Mesenchymal stem cell (in vitro differentiated cells and primary cell): Measurements from ENCODE around the gene ULBP1.
"Not testable (repeated sequence)": the region's sequence is repeated elsewhere in the genome, so short reads cannot be mapped to it uniquely, and the experiment has no call there.

Experiments
- DNase-seq: peaks from one replicate; pipeline ENCODE4 v3.0.0-alpha.2; 2013
- H2AFZ ChIP-seq: one replicate; pipeline ENCODE4 v1.6.1; 2013; ENCODE audit warnings: low read depth, mild to moderate bottlenecking, control low read depth, inconsistent platforms, low read length, moderate library complexity
- H2AK5ac ChIP-seq: 2 replicates; pipeline ENCODE4 v1.6.1; 2013; ENCODE audit warnings: low read length, moderate library complexity, mild to moderate bottlenecking, inconsistent platforms; ENCODE audit not compliant: severe bottlenecking
- H2BK120ac ChIP-seq: one replicate; pipeline ENCODE4 v1.6.1; 2013; ENCODE audit warnings: low read depth, mild to moderate bottlenecking, inconsistent platforms, low read length, moderate library complexity
- H2BK12ac ChIP-seq, 2 experiments: one replicate each; pipeline ENCODE4 v1.6.1; 2013; ENCODE audit warnings: inconsistent platforms in 2 of 2, low read length in 2 of 2, mild to moderate bottlenecking in 2 of 2, moderate library complexity in 2 of 2, control low read depth in 1 of 2
- H2BK15ac ChIP-seq: one replicate; pipeline ENCODE4 v1.6.1; 2013; ENCODE audit warnings: mild to moderate bottlenecking, low read depth, inconsistent platforms; ENCODE audit not compliant: poor library complexity, severe bottlenecking
- H2BK5ac ChIP-seq: 2 replicates; pipeline ENCODE4 v1.6.1; 2013; ENCODE audit warnings: low read depth, mild to moderate bottlenecking, low read length, control low read depth, inconsistent platforms; ENCODE audit not compliant: poor library complexity, severe bottlenecking
- H3K14ac ChIP-seq, 2 experiments: one replicate each; pipeline ENCODE4 v1.6.1; 2013; ENCODE audit warnings: inconsistent platforms in 2 of 2, low read length in 2 of 2, control low read depth in 1 of 2, mild to moderate bottlenecking in 1 of 2, moderate library complexity in 1 of 2
- H3K18ac ChIP-seq, 2 experiments: one replicate each; pipeline ENCODE4 v1.6.1; 2013; ENCODE audit warnings: inconsistent platforms in 2 of 2, low read length in 2 of 2, control low read depth in 1 of 2, low read depth in 1 of 2, mild to moderate bottlenecking in 1 of 2
- H3K23ac ChIP-seq, 2 experiments: one replicate each; pipeline ENCODE4 v1.6.1; 2013; ENCODE audit warnings: inconsistent platforms in 2 of 2, low read length in 2 of 2, mild to moderate bottlenecking in 2 of 2, moderate library complexity in 2 of 2, control low read depth in 1 of 2
- H3K27ac ChIP-seq: 2 replicates; pipeline ENCODE4 v1.5.1; 2013; ENCODE audit warnings: mild to moderate bottlenecking, moderate library complexity, low read length, control low read depth, inconsistent platforms; ENCODE audit not compliant: poor library complexity, severe bottlenecking
- H3K27me3 ChIP-seq, 2 experiments: 2 replicates each; pipeline versions ENCODE4 v1.6.1 to v1.7.0; 2013; ENCODE audit warnings: low read length in 2 of 2, mild to moderate bottlenecking in 2 of 2, moderate library complexity in 2 of 2, control low read depth in 1 of 2, inconsistent platforms in 1 of 2; ENCODE audit not compliant: control insufficient read depth in 1 of 2, insufficient read depth in 1 of 2
- H3K36me3 ChIP-seq, 2 experiments: 2 replicates each; pipeline versions ENCODE4 v1.6.1 to v1.7.0; 2013; ENCODE audit warnings: low read length in 2 of 2, control low read depth in 1 of 2, inconsistent platforms in 1 of 2, low read depth in 1 of 2, mild to moderate bottlenecking in 1 of 2; ENCODE audit not compliant: insufficient read depth in 2 of 2, control insufficient read depth in 1 of 2
- H3K4ac ChIP-seq, 2 experiments: one replicate each; pipeline ENCODE4 v1.6.1; 2013; ENCODE audit warnings: inconsistent platforms in 2 of 2, low read length in 2 of 2, mild to moderate bottlenecking in 2 of 2, moderate library complexity in 2 of 2, control low read depth in 1 of 2, low read depth in 1 of 2
- H3K4me1 ChIP-seq: 2 replicates; pipeline ENCODE4 v1.6.1; 2013; ENCODE audit warnings: low read depth, low read length, control low read depth; ENCODE audit not compliant: control insufficient read depth, insufficient read depth
- H3K4me2 ChIP-seq: 2 replicates; pipeline ENCODE4 v1.6.1; 2013; ENCODE audit warnings: low read length, mild to moderate bottlenecking, inconsistent platforms; ENCODE audit not compliant: poor library complexity, severe bottlenecking
- H3K4me3 ChIP-seq, 2 experiments: 2 replicates each; pipeline versions ENCODE4 v1.5.1 to v1.7.0; 2013; ENCODE audit warnings: low read length in 2 of 2, mild to moderate bottlenecking in 2 of 2, control low read depth in 1 of 2, low read depth in 1 of 2; ENCODE audit not compliant: insufficient read depth in 1 of 2
- H3K79me1 ChIP-seq: replicated peaks from 2 replicates; pipeline ENCODE4 v1.6.1; 2013; ENCODE audit warnings: mild to moderate bottlenecking, control low read depth, low read length, inconsistent platforms; ENCODE audit not compliant: poor library complexity, severe bottlenecking
- H3K9ac ChIP-seq: 2 replicates; pipeline ENCODE4 v1.7.0; 2013; ENCODE audit warnings: mild to moderate bottlenecking, low read length, moderate library complexity
- H3K9me3 ChIP-seq: 2 replicates; pipeline ENCODE4 v1.7.0; 2013; ENCODE audit warnings: mild to moderate bottlenecking, low read length; ENCODE audit not compliant: control insufficient read depth
- H4K8ac ChIP-seq: one replicate; pipeline ENCODE4 v1.6.1; 2013; ENCODE audit warnings: inconsistent platforms, mild to moderate bottlenecking, low read length, moderate library complexity
- H4K91ac ChIP-seq: one replicate; pipeline ENCODE4 v1.6.1; 2013; ENCODE audit warnings: mild to moderate bottlenecking, low read length, inconsistent platforms
- WGBS: methylation state at CpG from one replicate; pipeline ENCODE4 v1.1.7; 2013; ENCODE audit warnings: mixed read lengths; 5-methylcytosine and 5-hydroxymethylcytosine counted together

ULBP1 gene

DNA sequence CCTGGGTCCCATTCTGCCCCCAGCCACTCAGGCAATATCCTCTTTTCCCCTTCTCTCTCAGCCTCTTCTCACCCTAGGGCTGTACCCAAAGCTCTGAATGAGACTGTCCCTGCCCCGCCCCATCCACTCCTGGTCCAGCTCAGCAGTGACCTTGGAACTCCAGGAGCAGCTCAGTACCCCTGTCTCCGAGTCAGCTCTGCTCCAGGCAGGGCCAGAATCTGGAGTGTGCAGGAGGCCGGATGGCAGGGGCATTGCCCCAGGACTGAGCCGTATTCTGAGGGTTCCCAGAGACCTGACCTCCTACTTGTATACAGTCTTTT is 38.9 kb upstream of the ULBP1 start:
- Histone ChIP-seq H3K4me3 (peak overlapping the region in 1 of 2 experiments; percentile 77), H3K9ac (peak overlapping the region; percentile 85), H3K79me1 (no peaks in the 10 kb centered on the region), H4K91ac (no peak overlapping the region), H3K4me2 (no peak overlapping the region), H2BK12ac (no peak overlapping the region), H3K27me3 (peaks cover 11 to 39% of the 10 kb centered on the region in 2 experiments), H3K4ac (no peak overlapping the region), H2BK120ac (no peak overlapping the region), H3K36me3 (no peaks in the 10 kb centered on the region), H2AK5ac (no peak overlapping the region), H4K8ac (no peak overlapping the region), H3K9me3 (no peaks in the 10 kb centered on the region), H3K27ac (no peak overlapping the region), H3K18ac (no peak overlapping the region), H3K14ac (no peak overlapping the region), H3K4me1 (peaks cover 23% of the 10 kb centered on the region), H2AFZ (no peak overlapping the region), H2BK5ac (no peak overlapping the region), H3K23ac (no peak overlapping the region), H2BK15ac (no peak overlapping the region)
- DNase-seq, result no peak
- WGBS, result 75% methylated on average over 4 of the region's 4 CpGs

DNA sequence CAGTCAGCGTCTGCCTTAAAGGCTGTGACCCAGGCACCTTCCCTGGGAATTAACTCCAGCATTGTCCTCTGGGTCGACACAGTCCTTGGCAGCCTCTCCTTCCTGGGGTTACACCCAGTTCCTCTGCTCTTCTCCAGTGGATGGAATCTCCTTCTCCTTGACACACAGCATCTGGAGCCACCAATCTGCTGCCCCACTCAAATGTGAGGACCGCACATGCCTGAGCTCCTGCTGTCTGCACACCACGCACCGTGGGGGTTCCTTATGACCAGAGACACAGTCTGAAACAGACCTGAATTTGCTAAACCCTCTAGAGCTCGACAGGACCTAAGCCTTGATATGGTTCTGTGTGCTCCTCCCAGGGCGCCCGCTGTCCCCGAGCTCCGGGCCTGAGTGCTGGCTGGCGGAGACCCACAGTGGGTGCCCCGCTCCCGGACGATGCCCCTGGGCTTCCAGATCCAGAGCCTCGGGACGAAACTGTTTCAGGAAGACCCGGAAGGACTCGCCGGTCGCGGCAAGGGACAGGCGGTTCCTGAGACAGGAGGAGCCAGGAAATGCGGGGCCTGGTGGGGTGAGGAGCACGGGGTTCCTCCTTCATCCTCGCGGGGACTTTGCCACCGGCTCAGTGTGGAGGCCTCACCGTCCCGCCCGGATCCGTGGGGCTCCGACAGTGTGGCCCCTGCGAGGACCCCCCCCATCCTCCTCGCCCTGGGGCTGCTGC is 38.3 kb upstream of the ULBP1 start:
- Histone ChIP-seq H3K4me1 (peaks cover 23% of the 10 kb centered on the region), H4K8ac (peak overlapping the region; percentile 97), H3K4me3 (peak overlapping the region; percentile 60 to 77), H3K23ac (no peak overlapping the region), H3K27me3 (peaks cover 15 to 34% of the 10 kb centered on the region in 2 experiments), H2AFZ (peak overlapping the region; percentile 43), H3K27ac (no peak overlapping the region), H3K18ac (peak overlapping the region; percentile 25 to 88), H3K14ac (peak overlapping the region in 1 of 2 experiments; percentile 61), H2BK15ac (peak overlapping the region; percentile 30), H2BK12ac (peak overlapping the region in 1 of 2 experiments; percentile 29), H3K79me1 (no peaks in the 10 kb centered on the region), H4K91ac (peak overlapping the region; percentile 41), H2BK120ac (no peak overlapping the region), H3K9ac (peak overlapping the region; percentile 85), H2AK5ac (no peak overlapping the region), H3K4ac (peak overlapping the region; percentile 75 to 96), H3K36me3 (no peaks in the 10 kb centered on the region), H3K9me3 (no peaks in the 10 kb centered on the region), H2BK5ac (no peak overlapping the region), H3K4me2 (peak overlapping the region; percentile 88)
- DNase-seq, result peak; percentile 24
- WGBS, result 14% methylated on average over 34 of the region's 34 CpGs

DNA sequence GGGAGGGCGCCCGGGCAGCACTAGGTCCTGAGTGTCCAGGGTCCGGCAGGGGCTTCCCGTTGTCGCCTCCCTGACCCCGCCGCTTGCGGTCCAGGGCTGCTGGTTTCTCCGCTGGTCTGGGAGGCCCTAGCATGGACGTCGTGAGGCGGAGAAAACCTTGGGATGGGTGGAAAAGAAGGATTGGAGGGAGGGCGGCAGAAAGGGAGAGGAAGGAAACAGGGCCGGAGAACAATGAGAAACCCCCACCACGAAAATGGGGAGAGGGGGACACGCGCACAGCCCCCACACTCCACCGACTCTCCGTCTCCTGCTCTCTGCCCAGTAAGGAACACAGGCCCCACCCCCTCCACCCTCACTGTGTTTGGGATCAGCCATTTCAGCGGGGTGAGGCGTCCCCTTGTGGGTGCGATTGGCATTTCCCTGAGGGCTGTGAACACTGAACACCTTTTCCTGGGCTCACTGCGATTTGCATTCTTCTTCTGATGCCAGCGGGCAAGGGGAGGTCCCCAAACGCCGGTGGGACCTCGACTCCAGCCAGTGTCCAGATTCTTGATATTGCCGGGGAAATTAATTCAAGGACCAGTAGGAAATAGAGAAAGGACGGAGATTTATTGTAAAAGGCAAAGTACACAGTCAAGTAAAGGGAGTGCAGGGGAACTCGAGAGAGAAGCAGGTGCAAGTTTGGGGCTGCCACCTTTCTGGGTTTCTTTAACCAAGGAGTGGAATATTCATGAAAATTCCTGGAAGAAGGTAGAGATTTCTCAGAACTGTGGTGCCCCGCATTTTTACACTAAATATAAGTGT is 37.6 kb upstream of the ULBP1 start:
- Histone ChIP-seq H3K9me3 (no peaks in the 10 kb centered on the region), H4K91ac (no peak overlapping the region), H3K79me1 (no peaks in the 10 kb centered on the region), H3K36me3 (no peaks in the 10 kb centered on the region), H2AK5ac (no peak overlapping the region), H3K4me2 (peak overlapping the region; percentile 88), H3K4me3 (peak overlapping the region; percentile 60 to 77), H3K4me1 (peaks cover 23% of the 10 kb centered on the region), H3K27me3 (peaks cover 20 to 32% of the 10 kb centered on the region in 2 experiments), H2BK5ac (no peak overlapping the region), H3K14ac (peak overlapping the region in 1 of 2 experiments; percentile 61), H3K9ac (peak overlapping the region; percentile 85), H2AFZ (peak overlapping the region; percentile 43), H2BK12ac (no peak overlapping the region), H3K18ac (peak overlapping the region; percentile 25 to 88), H2BK15ac (peak overlapping the region; percentile 30), H4K8ac (peak overlapping the region; percentile 97), H2BK120ac (peak overlapping the region; percentile 57), H3K23ac (no peak overlapping the region), H3K27ac (no peak overlapping the region), H3K4ac (peak overlapping the region; percentile 75 to 96)
- 6% methylated on average over 27 of the region's 31 CpGs for WGBS
- DNase-seq, result peak; percentile 83

DNA sequence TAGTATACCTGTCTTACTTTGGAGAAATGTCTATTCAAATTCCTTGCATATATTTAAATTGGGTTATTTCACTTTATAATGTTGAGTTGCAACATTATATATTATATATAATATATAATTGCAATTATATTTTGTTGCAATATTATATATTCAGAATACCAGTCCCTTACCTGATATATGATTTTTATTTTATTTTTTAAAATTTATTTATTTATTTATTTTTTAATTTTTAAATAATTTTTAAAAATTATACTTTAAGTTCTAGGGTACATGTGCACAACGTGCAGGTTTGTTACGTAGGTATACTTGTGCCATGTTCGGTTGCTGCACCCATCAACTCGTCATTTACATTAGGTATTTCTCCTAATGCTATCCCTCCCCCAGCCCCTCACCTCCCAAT is 36.7 kb upstream of the ULBP1 start:
- WGBS, result 88% methylated on average over 3 of the region's 4 CpGs
- not testable (repeated sequence) for H4K91ac ChIP-seq, H3K18ac ChIP-seq, H2BK15ac ChIP-seq, H2BK5ac ChIP-seq, H3K4me3 ChIP-seq, H3K23ac ChIP-seq, H2BK12ac ChIP-seq, H2AK5ac ChIP-seq, H3K4me2 ChIP-seq, H3K79me1 ChIP-seq, H3K14ac ChIP-seq, H3K27ac ChIP-seq, H3K9ac ChIP-seq, H3K4ac ChIP-seq, H2BK120ac ChIP-seq, H3K36me3 ChIP-seq, H2AFZ ChIP-seq, DNase-seq, H4K8ac ChIP-seq, H3K9me3 ChIP-seq
- H3K4me1 ChIP-seq, result peaks cover 23% of the 10 kb centered on the region
- H3K27me3 ChIP-seq, result peaks cover 20 to 28% of the 10 kb centered on the region in 2 experiments
